ENCODE data around the gene LMAN1. TPM values are rescaled to one million over a fixed set of nuclear protein-coding genes. Genes with fewer than 3 reads are reported as not detected.

LMAN1 gene
- total RNA-seq, 1 donor from 2014 or later, result 123 TPM

GRCh38 chr18:59382383-59382782, 23.3 kb upstream of the LMAN1 start:
- no peak for FAIRE-seq
- Histone ChIP-seq H3K4me3 (ENCODE audit: insufficient read depth, low read depth, low read length) (no peak overlapping the region), H3K4me2 (ENCODE audit: low read length) (no peak overlapping the region), H3K27ac (ENCODE audit: low read depth, low read length) (no peak overlapping the region), H3K9ac (ENCODE audit: low read length) (no peak overlapping the region), H3K27me3 (ENCODE audit: insufficient read depth, low read length) (peaks cover 19% of the 10 kb centered on the region), H3K9me3 (ENCODE audit: insufficient read depth, low read depth, low read length) (no peaks in the 10 kb centered on the region), H2AFZ (ENCODE audit: low read depth, low read length) (no peak overlapping the region), H3K36me3 (ENCODE audit: insufficient read depth, low read length) (no peaks in the 10 kb centered on the region), H3K4me1 (ENCODE audit: insufficient read depth, low read length) (no peaks in the 10 kb centered on the region), H4K20me1 (ENCODE audit: insufficient read depth, low read length) (no peaks in the 10 kb centered on the region), H3K79me2 (ENCODE audit: insufficient read depth, low read length) (no peaks in the 10 kb centered on the region)
- DNase-seq (ENCODE audit: low read depth), result no peak
- Mint-ChIP-seq H3K27me3 (ENCODE audit: low read depth, unreplicated experiment) (peaks cover 11% of the 10 kb centered on the region), H3K4me3 (ENCODE audit: unreplicated experiment) (no peak overlapping the region), H3K36me3 (ENCODE audit: low read depth, unreplicated experiment) (no peaks in the 10 kb centered on the region), H3K4me1 (ENCODE audit: low read depth, unreplicated experiment) (peaks cover 2% of the 10 kb centered on the region), H3K9me3 (ENCODE audit: unreplicated experiment) (peaks cover 6% of the 10 kb centered on the region), H3K27ac (ENCODE audit: unreplicated experiment) (no peak overlapping the region)
- no peak for TF ChIP-seq EZH2 (IDR thresholded peaks at IDR 0.05; ENCODE audit: insufficient read depth, low read length)
- TF ChIP-seq, protein P1, sequence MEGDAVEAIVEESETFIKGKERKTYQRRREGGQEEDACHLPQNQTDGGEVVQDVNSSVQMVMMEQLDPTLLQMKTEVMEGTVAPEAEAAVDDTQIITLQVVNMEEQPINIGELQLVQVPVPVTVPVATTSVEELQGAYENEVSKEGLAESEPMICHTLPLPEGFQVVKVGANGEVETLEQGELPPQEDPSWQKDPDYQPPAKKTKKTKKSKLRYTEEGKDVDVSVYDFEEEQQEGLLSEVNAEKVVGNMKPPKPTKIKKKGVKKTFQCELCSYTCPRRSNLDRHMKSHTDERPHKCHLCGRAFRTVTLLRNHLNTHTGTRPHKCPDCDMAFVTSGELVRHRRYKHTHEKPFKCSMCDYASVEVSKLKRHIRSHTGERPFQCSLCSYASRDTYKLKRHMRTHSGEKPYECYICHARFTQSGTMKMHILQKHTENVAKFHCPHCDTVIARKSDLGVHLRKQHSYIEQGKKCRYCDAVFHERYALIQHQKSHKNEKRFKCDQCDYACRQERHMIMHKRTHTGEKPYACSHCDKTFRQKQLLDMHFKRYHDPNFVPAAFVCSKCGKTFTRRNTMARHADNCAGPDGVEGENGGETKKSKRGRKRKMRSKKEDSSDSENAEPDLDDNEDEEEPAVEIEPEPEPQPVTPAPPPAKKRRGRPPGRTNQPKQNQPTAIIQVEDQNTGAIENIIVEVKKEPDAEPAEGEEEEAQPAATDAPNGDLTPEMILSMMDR (IDR thresholded peaks at IDR 0.05; ENCODE audit: insufficient read depth, low read depth, low read length), result no peak

DNA sequence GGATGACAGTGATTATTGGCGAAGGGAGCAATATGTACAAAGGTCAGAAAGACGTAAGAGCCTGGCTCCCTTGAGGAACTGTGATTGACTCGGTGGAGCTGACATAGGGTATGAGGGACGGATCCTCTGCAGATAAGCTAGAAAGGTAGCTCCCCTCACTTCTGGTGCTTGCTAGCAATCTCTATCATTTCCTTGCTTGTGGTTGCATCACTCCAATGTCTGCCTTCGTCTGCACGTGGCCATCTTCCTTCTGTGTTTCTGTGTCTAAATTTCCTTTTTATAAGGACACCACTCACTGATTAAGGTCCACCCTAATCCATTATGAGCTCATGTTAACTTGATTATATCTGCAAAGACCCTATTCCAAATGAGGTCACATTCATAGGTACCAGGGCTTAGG, 22.9 kb upstream of the LMAN1 start:
- Histone ChIP-seq H2AFZ (ENCODE audit: low read depth, low read length) (no peak overlapping the region), H3K4me2 (ENCODE audit: low read length) (no peak overlapping the region), H3K4me1 (ENCODE audit: insufficient read depth, low read length) (no peaks in the 10 kb centered on the region), H3K27ac (ENCODE audit: low read depth, low read length) (no peak overlapping the region), H3K9me3 (ENCODE audit: insufficient read depth, low read depth, low read length) (no peaks in the 10 kb centered on the region), H3K79me2 (ENCODE audit: insufficient read depth, low read length) (no peaks in the 10 kb centered on the region), H3K36me3 (ENCODE audit: insufficient read depth, low read length) (no peaks in the 10 kb centered on the region), H3K4me3 (ENCODE audit: insufficient read depth, low read depth, low read length) (no peak overlapping the region), H4K20me1 (ENCODE audit: insufficient read depth, low read length) (no peaks in the 10 kb centered on the region), H3K27me3 (ENCODE audit: insufficient read depth, low read length) (peaks cover 23% of the 10 kb centered on the region), H3K9ac (ENCODE audit: low read length) (no peak overlapping the region)
- H3K36me3 Mint-ChIP-seq (ENCODE audit: low read depth, unreplicated experiment), result no peaks in the 10 kb centered on the region
- H3K9me3 Mint-ChIP-seq (ENCODE audit: unreplicated experiment), result peaks cover 6% of the 10 kb centered on the region
- H3K4me1 Mint-ChIP-seq (ENCODE audit: low read depth, unreplicated experiment), result peaks cover 2% of the 10 kb centered on the region
- peaks cover 11% of the 10 kb centered on the region for H3K27me3 Mint-ChIP-seq (ENCODE audit: low read depth, unreplicated experiment)
- H3K27ac Mint-ChIP-seq (ENCODE audit: unreplicated experiment), result no peak overlapping the region
- H3K4me3 Mint-ChIP-seq (ENCODE audit: unreplicated experiment), result no peak overlapping the region
- TF ChIP-seq, protein P1 (IDR thresholded peaks at IDR 0.05; ENCODE audit: insufficient read depth, low read depth, low read length), result no peak
- no peak for FAIRE-seq
- no peak for DNase-seq (ENCODE audit: low read depth)

DNA sequence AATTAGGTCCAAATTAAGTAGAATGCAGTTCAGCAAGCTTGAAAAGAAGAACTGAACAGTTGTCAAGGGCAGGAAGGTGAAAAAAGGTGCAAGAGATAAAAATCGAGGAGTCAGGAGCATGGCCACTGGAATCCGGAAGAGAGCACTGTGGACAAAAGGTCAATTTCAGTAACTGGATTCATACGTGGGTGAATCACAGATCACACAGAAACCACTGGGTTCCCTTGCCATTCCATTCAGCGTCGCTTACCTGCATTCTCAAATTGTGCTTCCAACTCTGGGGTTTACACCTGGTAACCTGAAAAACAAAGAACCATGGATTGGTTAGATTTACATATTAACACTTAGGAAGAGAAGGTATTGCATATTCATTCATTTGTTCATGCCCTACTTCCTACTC, 21.6 kb upstream of the LMAN1 start:
- Histone ChIP-seq H3K4me3 (ENCODE audit: insufficient read depth, low read depth, low read length) (no peak overlapping the region), H3K4me1 (ENCODE audit: insufficient read depth, low read length) (no peaks in the 10 kb centered on the region), H3K9ac (ENCODE audit: low read length) (no peak overlapping the region), H3K4me2 (ENCODE audit: low read length) (no peak overlapping the region), H3K27me3 (ENCODE audit: insufficient read depth, low read length) (peaks cover 26% of the 10 kb centered on the region), H3K9me3 (ENCODE audit: insufficient read depth, low read depth, low read length) (no peaks in the 10 kb centered on the region), H2AFZ (ENCODE audit: low read depth, low read length) (no peak overlapping the region), H3K79me2 (ENCODE audit: insufficient read depth, low read length) (no peaks in the 10 kb centered on the region), H3K36me3 (ENCODE audit: insufficient read depth, low read length) (no peaks in the 10 kb centered on the region), H3K27ac (ENCODE audit: low read depth, low read length) (no peak overlapping the region), H4K20me1 (ENCODE audit: insufficient read depth, low read length) (no peaks in the 10 kb centered on the region)
- Mint-ChIP-seq H3K4me1 (ENCODE audit: low read depth, unreplicated experiment) (no peaks in the 10 kb centered on the region), H3K4me3 (ENCODE audit: unreplicated experiment) (no peak overlapping the region), H3K9me3 (ENCODE audit: unreplicated experiment) (peaks cover 6% of the 10 kb centered on the region), H3K36me3 (ENCODE audit: low read depth, unreplicated experiment) (no peaks in the 10 kb centered on the region), H3K27ac (ENCODE audit: unreplicated experiment) (no peak overlapping the region), H3K27me3 (ENCODE audit: low read depth, unreplicated experiment) (peaks cover 7% of the 10 kb centered on the region)
- FAIRE-seq (no peak), DNase-seq (ENCODE audit: low read depth) (no peak)
- no peak for TF ChIP-seq EZH2 (IDR thresholded peaks at IDR 0.05; ENCODE audit: insufficient read depth, low read length)
- TF ChIP-seq, protein P1 (IDR thresholded peaks at IDR 0.05; ENCODE audit: insufficient read depth, low read depth, low read length), result no peak
